DND-41 (cell line): ENCODE measurements around the gene RAC2.

Source experiments
- ATAC-seq: fragments of 200-7000 bp; cut with Tn5 transposase; 3 replicates; pipeline ENCODE4 v1.9.1; 2021; ENCODE audit warnings: low read depth; ENCODE audit not compliant: insufficient read depth
- DNase-seq: peaks from one replicate; pipeline ENCODE4 v3.0.0-alpha.2; 2020
- H2AFZ ChIP-seq: 2 replicates; pipeline ENCODE4 v1.6.0; 2012; ENCODE audit warnings: low read depth, low read length
- H3K27ac ChIP-seq: 2 replicates; pipeline ENCODE4 v1.5.1; 2012; ENCODE audit warnings: low read length, inconsistent platforms
- H3K27me3 ChIP-seq: fragments of 200-600 bp; sonication (generic); 2 replicates; pipeline ENCODE4 v1.6.0; 2012; ENCODE audit warnings: low read length, mild to moderate bottlenecking, inconsistent platforms; ENCODE audit not compliant: insufficient read depth, poor library complexity
- H3K36me3 ChIP-seq: 2 replicates; pipeline ENCODE4 v1.5.1; 2012; ENCODE audit warnings: low read length, inconsistent platforms; ENCODE audit not compliant: insufficient read depth
- H3K4me1 ChIP-seq: 2 replicates; pipeline ENCODE4 v1.5.1; 2012; ENCODE audit warnings: mild to moderate bottlenecking, low read length; ENCODE audit not compliant: insufficient read depth
- H3K4me2 ChIP-seq: 2 replicates; pipeline ENCODE4 v1.6.0; 2012; ENCODE audit warnings: mild to moderate bottlenecking, moderate library complexity, low read length, inconsistent platforms; ENCODE audit not compliant: insufficient read depth
- H3K4me3 ChIP-seq, 2 experiments: fragments of 200-600 bp in 1 of 2; shearing (Covaris generic) in 1 of 2; 2 replicates each; pipeline ENCODE4 v1.5.1; 2012 to 2016; ENCODE audit warnings: inconsistent platforms in 2 of 2, low read length in 2 of 2, mild to moderate bottlenecking in 2 of 2, low read depth in 1 of 2, moderate library complexity in 1 of 2
- H3K79me2 ChIP-seq: 2 replicates; pipeline ENCODE4 v1.6.0; 2012; ENCODE audit warnings: low read length, inconsistent platforms; ENCODE audit not compliant: insufficient read depth
- H3K9ac ChIP-seq: 2 replicates; pipeline ENCODE4 v1.6.0; 2012; ENCODE audit warnings: low read depth, mild to moderate bottlenecking, inconsistent platforms, low read length, moderate library complexity
- H3K9me3 ChIP-seq: 2 replicates; pipeline ENCODE4 v1.5.1; 2012; ENCODE audit warnings: low read length, moderate library complexity, mild to moderate bottlenecking, inconsistent platforms; ENCODE audit not compliant: insufficient read depth, severe bottlenecking
- H4K20me1 ChIP-seq: 2 replicates; pipeline ENCODE4 v1.6.0; 2012; ENCODE audit warnings: low read length; ENCODE audit not compliant: insufficient read depth
- EZH2 ChIP-seq: IDR thresholded peaks from 3 replicates; pipeline ENCODE4 v1.6.1; 2012; ENCODE audit warnings: borderline replicate concordance, low read depth, mild to moderate bottlenecking, moderate library complexity, low read length, inconsistent platforms; ENCODE audit not compliant: severe bottlenecking
- TF ChIP-seq, protein P1 (sequence below): IDR thresholded peaks from 2 replicates; pipeline ENCODE4 v1.5.1; 2012; ENCODE audit warnings: borderline replicate concordance, low read length, moderate library complexity, mild to moderate bottlenecking; ENCODE audit not compliant: poor library complexity, severe bottlenecking; ENCODE audit errors: extremely low read depth

The RAC2 gene

DNA sequence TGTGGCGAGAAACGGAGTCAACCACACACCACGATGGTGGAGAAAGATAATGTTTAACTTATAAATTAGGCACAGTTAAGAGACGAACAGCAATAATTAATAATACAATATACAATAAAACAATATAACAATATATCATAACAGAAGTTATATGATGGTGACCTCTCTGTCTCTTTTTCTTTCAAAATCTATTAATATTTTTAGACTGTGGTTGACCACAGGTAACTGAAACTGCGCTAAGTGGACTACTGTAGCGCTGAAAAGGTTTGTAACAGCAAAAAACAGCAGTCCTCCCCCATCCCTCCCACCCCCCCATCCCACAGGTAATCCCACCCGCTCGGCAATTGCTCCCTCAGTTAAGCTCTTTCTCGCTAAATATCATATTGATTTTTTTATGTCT is 28.2 kb downstream of the RAC2 start:
- H3K4me3 ChIP-seq = no peak overlapping the region

DNA sequence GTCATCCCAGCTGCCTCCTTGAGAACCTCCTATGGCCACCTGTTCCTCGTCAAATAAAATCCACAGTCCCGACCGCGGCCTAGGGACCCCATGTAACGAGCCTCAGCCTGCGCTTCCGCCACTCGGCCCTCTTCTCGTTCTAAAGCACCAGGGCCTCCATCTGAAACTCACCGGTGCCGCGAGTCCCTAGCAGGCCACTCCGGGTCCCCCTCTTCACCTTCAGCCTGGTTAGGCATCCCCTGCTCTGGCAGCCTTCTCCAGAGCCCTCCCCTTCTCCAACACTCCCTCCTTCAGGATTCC is 29.4 kb downstream of the RAC2 start:
- ATAC-seq (no peak), DNase-seq (no peak)
- Histone ChIP-seq H3K36me3 (no peaks in the 10 kb centered on the region), H2AFZ (no peak overlapping the region), H3K4me1 (peaks cover 20% of the 10 kb centered on the region), H3K4me2 (no peak overlapping the region), H3K4me3 (no peak overlapping the region), H4K20me1 (peaks cover 2% of the 10 kb centered on the region; the same call in 1 of the 2 replicates), H3K9ac (no peak overlapping the region), H3K9me3 (no peaks in the 10 kb centered on the region), H3K79me2 (no peaks in the 10 kb centered on the region), H3K27ac (no peak overlapping the region), H3K27me3 (no peaks in the 10 kb centered on the region)
- TF ChIP-seq EZH2 = no peak
- TF ChIP-seq, protein P1, sequence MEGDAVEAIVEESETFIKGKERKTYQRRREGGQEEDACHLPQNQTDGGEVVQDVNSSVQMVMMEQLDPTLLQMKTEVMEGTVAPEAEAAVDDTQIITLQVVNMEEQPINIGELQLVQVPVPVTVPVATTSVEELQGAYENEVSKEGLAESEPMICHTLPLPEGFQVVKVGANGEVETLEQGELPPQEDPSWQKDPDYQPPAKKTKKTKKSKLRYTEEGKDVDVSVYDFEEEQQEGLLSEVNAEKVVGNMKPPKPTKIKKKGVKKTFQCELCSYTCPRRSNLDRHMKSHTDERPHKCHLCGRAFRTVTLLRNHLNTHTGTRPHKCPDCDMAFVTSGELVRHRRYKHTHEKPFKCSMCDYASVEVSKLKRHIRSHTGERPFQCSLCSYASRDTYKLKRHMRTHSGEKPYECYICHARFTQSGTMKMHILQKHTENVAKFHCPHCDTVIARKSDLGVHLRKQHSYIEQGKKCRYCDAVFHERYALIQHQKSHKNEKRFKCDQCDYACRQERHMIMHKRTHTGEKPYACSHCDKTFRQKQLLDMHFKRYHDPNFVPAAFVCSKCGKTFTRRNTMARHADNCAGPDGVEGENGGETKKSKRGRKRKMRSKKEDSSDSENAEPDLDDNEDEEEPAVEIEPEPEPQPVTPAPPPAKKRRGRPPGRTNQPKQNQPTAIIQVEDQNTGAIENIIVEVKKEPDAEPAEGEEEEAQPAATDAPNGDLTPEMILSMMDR = no peak

More for the DNA sequence above, 28.2 kb downstream of the RAC2 start:
- no peaks in the 10 kb centered on the region for H3K9me3 ChIP-seq
- H3K4me1 ChIP-seq = peaks cover 32% of the 10 kb centered on the region
- no peaks in the 10 kb centered on the region for H3K36me3 ChIP-seq
- no peak overlapping the region for H3K27ac ChIP-seq
- ATAC-seq = no peak
- no peaks in the 10 kb centered on the region for H3K27me3 ChIP-seq
- no peak for DNase-seq
- no peak overlapping the region for H3K4me2 ChIP-seq
- no peak for TF ChIP-seq EZH2
- TF ChIP-seq, protein P1 = no peak
- H3K79me2 ChIP-seq = no peaks in the 10 kb centered on the region
- H3K9ac ChIP-seq = no peak overlapping the region
- no peak overlapping the region for H2AFZ ChIP-seq
- H4K20me1 ChIP-seq = peaks cover 2% of the 10 kb centered on the region; the same call in 1 of the 2 replicates

DNA sequence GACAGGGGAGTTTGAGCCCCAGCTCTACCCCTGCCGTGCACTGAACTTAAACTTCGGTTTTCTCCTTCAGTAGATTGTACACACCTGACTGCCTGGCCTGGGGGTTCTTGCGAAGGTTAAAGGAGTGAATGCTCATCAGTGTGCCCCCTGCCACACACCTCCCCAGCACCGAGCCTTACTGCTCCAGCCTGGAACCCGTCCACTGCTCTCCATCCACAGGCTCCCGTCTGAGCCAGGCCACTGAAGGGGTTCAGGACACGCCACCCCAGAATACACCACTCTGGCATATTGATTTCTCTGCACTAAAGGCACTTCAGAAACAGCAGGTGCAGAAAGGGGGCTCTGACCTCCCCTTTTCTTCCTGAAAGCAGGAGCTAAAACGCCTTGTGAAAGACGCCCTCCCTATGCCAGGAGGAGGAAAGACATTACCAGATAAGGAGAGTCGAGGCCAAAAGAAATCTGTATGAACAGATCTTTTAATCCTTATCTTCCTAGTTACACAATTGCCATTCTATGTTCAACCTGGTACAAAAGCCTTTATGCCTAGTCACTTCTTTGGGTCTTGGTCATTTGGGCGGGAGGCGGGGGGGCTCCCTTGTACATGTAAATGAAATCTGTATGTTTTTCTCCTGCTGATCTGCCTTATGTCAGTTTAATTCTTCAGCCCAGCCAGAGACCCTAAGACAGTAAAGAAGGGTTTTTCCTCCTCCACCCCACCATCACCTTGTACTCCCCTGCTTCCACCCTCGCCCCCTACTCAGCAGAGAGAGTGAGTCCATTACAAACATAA is 29.9 kb downstream of the RAC2 start:
- no peak for TF ChIP-seq EZH2
- TF ChIP-seq, protein P1 = no peak
- Histone ChIP-seq H3K27ac (no peak overlapping the region), H3K27me3 (no peaks in the 10 kb centered on the region), H2AFZ (no peak overlapping the region), H3K79me2 (no peaks in the 10 kb centered on the region), H3K9me3 (no peaks in the 10 kb centered on the region), H3K36me3 (no peaks in the 10 kb centered on the region), H4K20me1 (peaks cover 2% of the 10 kb centered on the region; the same call in 1 of the 2 replicates), H3K4me2 (no peak overlapping the region), H3K4me3 (no peak overlapping the region), H3K4me1 (peaks cover 15% of the 10 kb centered on the region), H3K9ac (no peak overlapping the region)
- DNase-seq = no peak
- ATAC-seq = no peak
